ENCODE data around the gene PPP1R3F.

Gene PPP1R3F

DNA sequence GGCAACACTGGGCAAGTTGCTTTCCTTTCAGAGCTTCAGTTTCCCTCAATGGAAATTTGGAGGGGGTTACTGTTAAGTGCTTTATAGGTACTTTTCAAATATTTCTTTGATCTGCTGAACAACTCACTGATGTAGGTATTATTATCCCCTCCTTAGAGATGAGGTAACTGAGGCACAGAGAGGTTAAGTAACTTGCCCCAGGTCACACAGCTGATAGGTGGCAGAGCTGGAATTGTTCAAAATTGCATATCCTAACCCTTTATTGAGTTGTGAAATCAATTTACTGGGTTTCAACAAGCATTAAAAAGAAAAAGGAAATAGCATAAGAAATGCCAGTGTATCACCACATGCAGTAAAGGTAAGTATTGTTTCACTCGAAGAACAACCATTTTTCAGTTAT lies 6.6 kb downstream of the PPP1R3F start:
- Histone ChIP-seq H3K36me3 (ENCODE audit: insufficient read depth) (no peaks in the 10 kb centered on the region), H3K4me3 (IDR thresholded peaks at IDR 0.05; ENCODE audit: insufficient read depth, low read depth, low read length) (no peak overlapping the region), H3K79me2 (ENCODE audit: insufficient read depth, low read depth) (no peaks in the 10 kb centered on the region), H3K4me2 (no peak overlapping the region), H3K27ac (no peak overlapping the region), H2AFZ (ENCODE audit: low read depth) (no peak overlapping the region), H4K20me1 (ENCODE audit: insufficient read depth) (no peaks in the 10 kb centered on the region), H3K9ac (no peak overlapping the region), H3K4me1 (ENCODE audit: low read depth, poor library complexity, severe bottlenecking) (peaks cover 3% of the 10 kb centered on the region), H3K27me3 (ENCODE audit: insufficient read depth, low read depth) (no peaks in the 10 kb centered on the region)
- TF ChIP-seq, protein P1, sequence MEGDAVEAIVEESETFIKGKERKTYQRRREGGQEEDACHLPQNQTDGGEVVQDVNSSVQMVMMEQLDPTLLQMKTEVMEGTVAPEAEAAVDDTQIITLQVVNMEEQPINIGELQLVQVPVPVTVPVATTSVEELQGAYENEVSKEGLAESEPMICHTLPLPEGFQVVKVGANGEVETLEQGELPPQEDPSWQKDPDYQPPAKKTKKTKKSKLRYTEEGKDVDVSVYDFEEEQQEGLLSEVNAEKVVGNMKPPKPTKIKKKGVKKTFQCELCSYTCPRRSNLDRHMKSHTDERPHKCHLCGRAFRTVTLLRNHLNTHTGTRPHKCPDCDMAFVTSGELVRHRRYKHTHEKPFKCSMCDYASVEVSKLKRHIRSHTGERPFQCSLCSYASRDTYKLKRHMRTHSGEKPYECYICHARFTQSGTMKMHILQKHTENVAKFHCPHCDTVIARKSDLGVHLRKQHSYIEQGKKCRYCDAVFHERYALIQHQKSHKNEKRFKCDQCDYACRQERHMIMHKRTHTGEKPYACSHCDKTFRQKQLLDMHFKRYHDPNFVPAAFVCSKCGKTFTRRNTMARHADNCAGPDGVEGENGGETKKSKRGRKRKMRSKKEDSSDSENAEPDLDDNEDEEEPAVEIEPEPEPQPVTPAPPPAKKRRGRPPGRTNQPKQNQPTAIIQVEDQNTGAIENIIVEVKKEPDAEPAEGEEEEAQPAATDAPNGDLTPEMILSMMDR (conservative IDR thresholded peaks at IDR 0.05; ENCODE audit: low read depth, low read length) = no peak

DNA sequence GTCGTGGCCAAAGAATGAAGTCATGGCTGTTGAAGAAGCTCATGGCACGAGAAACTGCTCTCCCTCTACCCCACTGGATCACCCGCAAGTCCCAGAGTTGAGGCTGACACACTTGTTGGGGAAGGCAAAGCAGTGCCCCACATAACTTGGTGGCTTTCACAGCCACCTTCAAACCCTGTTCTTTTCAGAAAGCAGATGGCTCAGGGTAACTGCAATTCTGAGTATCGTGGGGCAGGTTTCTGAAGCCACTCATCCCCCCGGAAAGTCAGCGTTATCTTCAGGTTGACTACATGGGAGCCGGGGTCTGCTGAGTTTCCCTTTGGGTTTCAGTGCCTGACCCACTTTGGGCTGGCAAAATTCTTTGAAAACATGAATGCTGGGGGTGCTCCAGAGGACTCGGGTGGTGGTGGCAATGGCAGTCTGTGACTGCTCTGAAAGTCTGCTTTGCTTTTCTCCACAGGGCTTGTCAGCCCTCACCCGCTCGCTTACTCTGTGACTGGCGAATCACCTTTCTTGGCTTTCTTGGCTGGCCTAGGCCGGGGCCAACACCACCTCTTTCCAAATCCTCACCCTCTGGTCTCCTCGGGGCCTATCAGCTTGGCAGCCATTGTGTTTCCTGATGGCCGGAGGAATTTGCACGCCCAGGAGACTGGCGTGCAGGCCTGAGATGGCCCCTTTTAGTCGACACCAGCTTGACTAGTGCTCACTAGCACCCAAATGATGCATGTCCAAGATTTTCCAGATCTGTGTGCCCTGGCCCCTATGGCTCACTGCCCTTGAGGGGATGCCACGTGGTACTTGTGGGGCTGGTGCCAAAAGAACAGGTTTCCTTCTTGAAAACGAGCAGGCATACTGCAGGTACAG lies 7.3 kb downstream of the PPP1R3F start:
- Histone ChIP-seq H3K4me3 (IDR thresholded peaks at IDR 0.05; ENCODE audit: insufficient read depth, low read depth, low read length) (no peak overlapping the region), H3K4me2 (no peak overlapping the region), H4K20me1 (ENCODE audit: insufficient read depth) (no peaks in the 10 kb centered on the region), H3K36me3 (ENCODE audit: insufficient read depth) (no peaks in the 10 kb centered on the region), H2AFZ (ENCODE audit: low read depth) (no peak overlapping the region), H3K79me2 (ENCODE audit: insufficient read depth, low read depth) (no peaks in the 10 kb centered on the region), H3K9ac (no peak overlapping the region), H3K27ac (no peak overlapping the region), H3K27me3 (ENCODE audit: insufficient read depth, low read depth) (no peaks in the 10 kb centered on the region), H3K4me1 (ENCODE audit: low read depth, poor library complexity, severe bottlenecking) (no peaks in the 10 kb centered on the region)
- TF ChIP-seq, protein P1 (conservative IDR thresholded peaks at IDR 0.05; ENCODE audit: low read depth, low read length) = no peak

DNA sequence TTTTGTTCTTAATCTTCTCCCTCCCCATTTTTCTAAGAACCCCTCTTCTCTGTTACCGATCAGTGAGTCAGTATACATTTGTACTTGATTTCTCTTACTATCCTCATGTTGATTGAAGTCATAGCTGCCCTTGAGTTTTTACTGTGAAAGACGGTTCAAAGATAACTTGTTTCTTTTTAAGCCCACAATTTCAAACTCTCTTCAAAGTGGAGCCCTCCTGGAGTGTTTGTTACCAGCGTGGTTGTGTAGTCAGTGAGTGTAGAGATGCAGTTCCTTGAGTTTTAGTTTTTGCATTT lies 7.9 kb downstream of the PPP1R3F start:
- H3K4me1 ChIP-seq (ENCODE audit: low read depth, poor library complexity, severe bottlenecking) = no peaks in the 10 kb centered on the region
- H2AFZ ChIP-seq (ENCODE audit: low read depth) = no peak overlapping the region
- TF ChIP-seq, protein P1 (conservative IDR thresholded peaks at IDR 0.05; ENCODE audit: low read depth, low read length) = no peak
- no peaks in the 10 kb centered on the region for H3K27me3 ChIP-seq (ENCODE audit: insufficient read depth, low read depth)
- H4K20me1 ChIP-seq (ENCODE audit: insufficient read depth) = no peaks in the 10 kb centered on the region
- no peak overlapping the region for H3K4me2 ChIP-seq
- no peak overlapping the region for H3K4me3 ChIP-seq (IDR thresholded peaks at IDR 0.05; ENCODE audit: insufficient read depth, low read depth, low read length)
- no peaks in the 10 kb centered on the region for H3K79me2 ChIP-seq (ENCODE audit: insufficient read depth, low read depth)
- H3K27ac ChIP-seq = no peak overlapping the region
- H3K9ac ChIP-seq = no peak overlapping the region
- H3K36me3 ChIP-seq (ENCODE audit: insufficient read depth) = no peaks in the 10 kb centered on the region

DNA sequence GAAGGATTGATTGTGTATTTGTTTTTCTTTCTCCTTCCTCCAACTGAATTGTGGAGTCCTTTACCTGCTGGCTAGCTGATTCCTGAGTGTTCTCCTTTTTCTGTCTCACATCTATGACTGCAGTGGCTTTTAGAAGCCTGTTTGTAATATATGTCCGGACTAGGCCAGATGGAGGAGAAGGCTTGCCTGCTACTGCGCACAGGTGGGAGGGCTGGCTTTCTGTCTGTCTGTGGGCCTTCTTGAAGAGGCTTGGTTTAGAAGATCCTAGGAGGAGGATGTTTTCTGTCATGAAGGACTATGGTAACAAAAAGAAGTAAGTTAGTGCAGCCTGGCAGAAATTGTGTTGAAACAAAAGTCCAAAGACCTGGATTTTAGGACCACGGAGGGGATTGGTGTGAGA lies 8.5 kb downstream of the PPP1R3F start:
- Histone ChIP-seq H3K27me3 (ENCODE audit: insufficient read depth, low read depth) (no peaks in the 10 kb centered on the region), H3K79me2 (ENCODE audit: insufficient read depth, low read depth) (no peaks in the 10 kb centered on the region), H3K4me3 (IDR thresholded peaks at IDR 0.05; ENCODE audit: insufficient read depth, low read depth, low read length) (no peak overlapping the region), H3K36me3 (ENCODE audit: insufficient read depth) (no peaks in the 10 kb centered on the region), H3K27ac (no peak overlapping the region), H3K4me1 (ENCODE audit: low read depth, poor library complexity, severe bottlenecking) (no peaks in the 10 kb centered on the region), H4K20me1 (ENCODE audit: insufficient read depth) (no peaks in the 10 kb centered on the region), H3K4me2 (no peak overlapping the region), H3K9ac (no peak overlapping the region), H2AFZ (ENCODE audit: low read depth) (no peak overlapping the region)
- TF ChIP-seq, protein P1 (conservative IDR thresholded peaks at IDR 0.05; ENCODE audit: low read depth, low read length) = no peak

Measured in KMS-11 (cell line).